Suppressor macrophage (primary cell): ENCODE results near the gene TM4SF5.

ENCODE experiments used
- DNase-seq, 4 experiments: peaks; one replicate each; pipeline ENCODE4 v3.0.0-alpha.2; 2020 to 2022

Gene TM4SF5

GRCh38 chr17:4747847-4748246 is 23.8 kb upstream of the TM4SF5 start:
- DNase-seq, result peak; percentile 81 to 94 (median 90)

- peak; percentile 46 to 72 (median 64) for DNase-seq
Observed at GRCh38 chr17:4748686-4749085, 23.0 kb upstream of the TM4SF5 start.

GRCh38 chr17:4750606-4751005 is 21.1 kb upstream of the TM4SF5 start:
- DNase-seq, result peak; percentile 22 to 63 (median 58)

- peak; percentile 22 to 51 (median 37) for DNase-seq
Observed at GRCh38 chr17:4751932-4752331, 19.8 kb upstream of the TM4SF5 start.

GRCh38 chr17:4753392-4753791 is 18.3 kb upstream of the TM4SF5 start:
- DNase-seq, result no peak

- peak; percentile 71 to 90 (median 82) for DNase-seq
Observed at GRCh38 chr17:4759776-4760236, 11.9 kb upstream of the TM4SF5 start.

GRCh38 chr17:4764595-4764994 is 7.1 kb upstream of the TM4SF5 start:
- DNase-seq, result peak; percentile 74 to 92 (median 86)

GRCh38 chr17:4766201-4766600 is 5.5 kb upstream of the TM4SF5 start:
- peak; percentile 83 to 98 (median 92) for DNase-seq

GRCh38 chr17:4766723-4767122 is 5.0 kb upstream of the TM4SF5 start:
- peak; percentile 66 to 89 (median 78) for DNase-seq

- peak; percentile 75 to 92 (median 84) for DNase-seq
Observed at GRCh38 chr17:4768298-4768697, 3.4 kb upstream of the TM4SF5 start.

- peak in 2 of 4 experiments; percentile 27 to 54 for DNase-seq
Observed at GRCh38 chr17:4769628-4770027, 2.1 kb upstream of the TM4SF5 start.

GRCh38 chr17:4772235-4772613 is 538 bp downstream of the TM4SF5 start:
- no peak for DNase-seq

- DNase-seq, result no peak
Observed at GRCh38 chr17:4777969-4778760, 6.5 kb downstream of the TM4SF5 start.

GRCh38 chr17:4780325-4780955 is 8.8 kb downstream of the TM4SF5 start:
- DNase-seq, result no peak

- peak; percentile 53 to 70 (median 60) for DNase-seq
Observed at GRCh38 chr17:4782652-4783051, 11.0 kb downstream of the TM4SF5 start.

GRCh38 chr17:4785311-4786105 is 13.8 kb downstream of the TM4SF5 start:
- DNase-seq, result peak in 3 of 4 experiments; percentile 26 to 53 (median 36)

GRCh38 chr17:4786106-4786511 is 14.4 kb downstream of the TM4SF5 start, which contains the start of gene VMO1:
Gene VMO1 (minus strand): TSS chr17:4786364. CDS start chr17:4786352, 12 bp downstream.
- peak; percentile 36 to 58 (median 44) for DNase-seq

GRCh38 chr17:4786516-4786915 is 14.8 kb downstream of the TM4SF5 start:
- no peak for DNase-seq

- DNase-seq, result peak in 1 of 4 experiments; percentile 21
Observed at GRCh38 chr17:4788159-4788806, 16.6 kb downstream of the TM4SF5 start.

GRCh38 chr17:4788807-4789700 is 17.4 kb downstream of the TM4SF5 start, which contains the start of gene GLTPD2:
Gene GLTPD2 (plus strand): TSS chr17:4788964. CDS start chr17:4789012, 48 bp downstream.
- DNase-seq, result no peak

- DNase-seq, result no peak
Observed at GRCh38 chr17:4789701-4789950, 17.9 kb downstream of the TM4SF5 start.
